ENCODE data around the gene DTNA.

- TF ChIP-seq CTCF (IDR thresholded peaks at IDR 0.05; ENCODE audit: poor library complexity, severe bottlenecking) = no peak
- TF ChIP-seq MXI1 (conservative IDR thresholded peaks at IDR 0.05; ENCODE audit: poor library complexity, severe bottlenecking) = no peak
- no peak for TF ChIP-seq EZH2 (IDR thresholded peaks at IDR 0.05; ENCODE audit: borderline replicate concordance, insufficient read depth, low read length, poor library complexity, severe bottlenecking)
- no peak for TF ChIP-seq RAD21 (conservative IDR thresholded peaks at IDR 0.05)
- TF ChIP-seq SMC3 (conservative IDR thresholded peaks at IDR 0.05; ENCODE audit: poor library complexity) = no peak
- TF ChIP-seq POLR2AphosphoS5 (IDR thresholded peaks at IDR 0.05) = no peak
- TF ChIP-seq EP300 (conservative IDR thresholded peaks at IDR 0.05; ENCODE audit: poor library complexity, severe bottlenecking) = no peak
- no peak for TF ChIP-seq TAF1 (IDR thresholded peaks at IDR 0.05; ENCODE audit: low read depth)
These were observed 174.3 kb downstream of the DTNA start for GRCh38 chr18:34884436-34884835.
